A549 (cell line): Measurements from ENCODE around the gene KIAA1614. TPM values are rescaled to one million over a fixed set of nuclear protein-coding genes. Genes with fewer than 3 reads are reported as not detected.

ENCODE experiments used
- ATAC-seq, 2 experiments: fragments of 200-7000 bp in 1 of 2; fragments of >200 bp in 1 of 2; cut with Nextera tagmentation in 1 of 2; cut with Tn5 transposase in 1 of 2; 3 replicates each; pipeline versions ENCODE4 v1.8.0 to v1.9.1; 2018 to 2020; ENCODE audit warnings: mild to moderate bottlenecking in 1 of 2, moderate library complexity in 1 of 2
- CTCF ChIA-PET: fragments of 300-600 bp; sonication (Branson Sonifier 250); formaldehyde crosslinking; extraction: SDS; loops from one replicate; lab custom pipeline; 2021; ENCODE audit warnings: antibody characterized with exemption, inconsistent platforms; lab: Yijun Ruan, JAX
- POLR2A ChIA-PET: fragments of 350-600 bp; formaldehyde crosslinking; extraction: SDS; loops from one replicate; lab custom pipeline; 2021; ENCODE audit warnings: antibody characterized with exemption, inconsistent platforms; lab: Yijun Ruan, JAX
- DNase-seq, 2 experiments: peaks; one replicate each; pipeline versions ENCODE4 v3.0.0 to v3.0.0-alpha.2; 2011 to 2016; ENCODE audit warnings: low read depth in 1 of 2, low spot score in 1 of 2
- FAIRE-seq: peaks from 2 replicates; lab custom pipeline; 2011; peaks lifted over from hg19 to GRCh38; lab: Jason Lieb, UNC
- H3K27ac ChIP-seq, 2 experiments: fragments of >200 bp; sonication (Bioruptor Twin); formaldehyde crosslinking; 3 replicates each; pipeline ENCODE4 v1.5.1; 2016 to 2017
- H3K4me1 ChIP-seq: fragments of >200 bp; sonication (Bioruptor Twin); formaldehyde crosslinking; 3 replicates; pipeline ENCODE4 v1.6.1; 2016
- H3K4me2 ChIP-seq: fragments of >200 bp; sonication (Bioruptor Twin); formaldehyde crosslinking; 3 replicates; pipeline ENCODE4 v1.6.1; 2016
- H3K4me3 ChIP-seq: fragments of >200 bp; sonication (Bioruptor Twin); formaldehyde crosslinking; 3 replicates; pipeline ENCODE4 v1.5.1; 2016
- H3K9me3 ChIP-seq: fragments of >200 bp; sonication (Bioruptor Twin); formaldehyde crosslinking; 3 replicates; pipeline ENCODE4 v1.6.1; 2016
- ATOH8 ChIP-seq: fragments of 250-450 bp; sonication (Bioruptor Pico); IDR thresholded peaks from 2 replicates; pipeline ENCODE4 v1.5.0; 2020; ENCODE audit warnings: low read depth, mild to moderate bottlenecking, moderate library complexity
- BCL3 ChIP-seq: fragments of >200 bp; sonication (Bioruptor Twin); formaldehyde crosslinking; IDR thresholded peaks from 3 replicates; pipeline ENCODE4 v1.6.1; 2016
- CHD2 ChIP-seq: fragments of 150-350 bp; IDR thresholded peaks from 2 replicates; pipeline ENCODE4 v1.6.1; 2014; ENCODE audit warnings: low read length; ENCODE audit not compliant: partially characterized antibody
- CHD4 ChIP-seq: fragments of 200-600 bp; sonication (generic); IDR thresholded peaks from 2 replicates; pipeline ENCODE4 v1.6.1; 2016; ENCODE audit warnings: antibody characterized with exemption, mild to moderate bottlenecking, borderline replicate concordance
- E2F6 ChIP-seq: IDR thresholded peaks from 2 replicates; pipeline ENCODE4 v1.6.1; 2012; ENCODE audit warnings: low read depth, borderline replicate concordance
- ESRRA ChIP-seq: fragments of 150-350 bp; IDR thresholded peaks from 2 replicates; pipeline ENCODE4 v1.6.1; 2014; ENCODE audit warnings: mild to moderate bottlenecking, low read length, borderline replicate concordance
- FOSL2 ChIP-seq, 2 experiments: fragments of 450-650 bp in 1 of 2; fragments of >200 bp in 1 of 2; sonication (Bioruptor Twin) in 1 of 2; formaldehyde crosslinking; IDR thresholded peaks; 2 replicates each; pipeline versions ENCODE4 v1.5.0 to v1.6.1; 2016 to 2020; ENCODE audit warnings: mild to moderate bottlenecking in 1 of 2, moderate library complexity in 1 of 2
- FOXS1 ChIP-seq: fragments of 250-450 bp; sonication (Bioruptor Pico); IDR thresholded peaks from 2 replicates; pipeline ENCODE4 v1.5.0; 2020; ENCODE audit warnings: mild to moderate bottlenecking, moderate library complexity
- HDAC2 ChIP-seq: fragments of 200-600 bp; sonication (generic); IDR thresholded peaks from 2 replicates; pipeline ENCODE4 v1.6.1; 2016
- HMGXB4 ChIP-seq: fragments of 250-450 bp; sonication (Bioruptor Pico); IDR thresholded peaks from 2 replicates; pipeline ENCODE4 v1.5.0; 2021; ENCODE audit warnings: mild to moderate bottlenecking, moderate library complexity, borderline replicate concordance
- HOXA7 ChIP-seq: fragments of 250-450 bp; sonication (Bioruptor Pico); IDR thresholded peaks from 2 replicates; pipeline ENCODE4 v1.5.0; 2020; ENCODE audit warnings: mild to moderate bottlenecking, moderate library complexity
- HOXB13 ChIP-seq: fragments of 250-450 bp; sonication (Bioruptor Pico); IDR thresholded peaks from 2 replicates; pipeline ENCODE4 v1.5.0; 2020; ENCODE audit warnings: low read depth, mild to moderate bottlenecking, moderate library complexity
- HOXB5 ChIP-seq: fragments of 250-450 bp; sonication (Bioruptor Pico); IDR thresholded peaks from 2 replicates; pipeline ENCODE4 v1.5.0; 2020; ENCODE audit warnings: mild to moderate bottlenecking, moderate library complexity
- MAX ChIP-seq: IDR thresholded peaks from 2 replicates; pipeline ENCODE4 v1.6.1; 2012
- MYC ChIP-seq: IDR thresholded peaks from 2 replicates; pipeline ENCODE4 v1.6.1; 2012; ENCODE audit warnings: mild to moderate bottlenecking, inconsistent platforms, low read length, improper control_type of control experiment, borderline replicate concordance
- PBX3 ChIP-seq: IDR thresholded peaks from 2 replicates; pipeline ENCODE4 v1.6.1; 2012
- PHF8 ChIP-seq: fragments of 200-600 bp; sonication (generic); IDR thresholded peaks from 2 replicates; pipeline ENCODE4 v1.6.1; 2016; ENCODE audit warnings: low read depth, mild to moderate bottlenecking, antibody characterized with exemption, moderate library complexity, borderline replicate concordance
- RAD21 ChIP-seq, 2 experiments: fragments of >200 bp in 1 of 2; sonication (Bioruptor Twin) in 1 of 2; formaldehyde crosslinking in 1 of 2; IDR thresholded peaks in 1 of 2; conservative IDR thresholded peaks in 1 of 2; 2 replicates in 1 of 2; 3 replicates in 1 of 2; pipeline ENCODE4 v1.6.1; 2012 to 2018; ENCODE audit warnings: inconsistent platforms in 1 of 2
- RARB ChIP-seq: fragments of 250-450 bp; sonication (Bioruptor Pico); IDR thresholded peaks from 2 replicates; pipeline ENCODE4 v1.8.0; 2021; ENCODE audit warnings: mild to moderate bottlenecking, moderate library complexity
- RNF2 ChIP-seq: fragments of 200-600 bp; sonication (generic); IDR thresholded peaks from 2 replicates; pipeline ENCODE4 v1.6.1; 2016; ENCODE audit warnings: low read depth, mild to moderate bottlenecking, antibody characterized with exemption, moderate library complexity, borderline replicate concordance
- SMC3 ChIP-seq: fragments of >200 bp; sonication (Bioruptor Twin); formaldehyde crosslinking; IDR thresholded peaks from 3 replicates; pipeline ENCODE4 v1.6.1; 2018; ENCODE audit warnings: inconsistent platforms
- SREBF2 ChIP-seq: fragments of 450-650 bp; IDR thresholded peaks from 2 replicates; pipeline ENCODE4 v1.6.1; 2014; ENCODE audit warnings: mild to moderate bottlenecking, moderate library complexity
- ZC3H11A ChIP-seq: fragments of 450-650 bp; IDR thresholded peaks from 2 replicates; pipeline ENCODE4 v1.6.1; 2014; ENCODE audit warnings: antibody characterized with exemption, mild to moderate bottlenecking
- ZNF302 ChIP-seq: fragments of 250-450 bp; sonication (Bioruptor Pico); IDR thresholded peaks from 2 replicates; pipeline ENCODE4 v1.9.0; 2021; ENCODE audit warnings: inconsistent platforms, mild to moderate bottlenecking, moderate library complexity
- ZSCAN20 ChIP-seq: fragments of 250-450 bp; sonication (Bioruptor Pico); IDR thresholded peaks from 2 replicates; pipeline ENCODE4 v1.8.0; 2022; ENCODE audit warnings: mild to moderate bottlenecking, moderate library complexity
- WGBS: methylation state at CpG from one replicate; pipeline ENCODE4 v1.1.6; 2017; ENCODE audit errors: missing lambda C conversion rate; 5-methylcytosine and 5-hydroxymethylcytosine counted together
- polyA plus RNA-seq, 4 experiments: library from polyadenylated mRNA; depleted of rRNA in 3 of 4; stranded (reverse); fragments of >200 nt; fragmentation: RNase III in 1 of 4; extraction: RNeasy Plus Mini Kit Qiagen cat#74134 plus additional on column Dnase treatment in 1 of 4; gene quantifications; 2 replicates in 3 of 4; 3 replicates in 1 of 4; pipeline ENCODE4 v1.2.3, GENCODE V29; 2011 to 2017

The KIAA1614 gene
- polyA plus RNA-seq, 2 of the 4 experiments (the other 2 are of a cell fraction): 0.25 to 0.84 TPM

GRCh38 chr1:180940445-180940844 lies 27.7 kb downstream of the KIAA1614 start:
- ChIA-PET CTCF (interaction anchor here (0.6 to 2.2 kb wide), 6 partner anchors 15 to 538 kb away, joined by 3 to 11 read pairs (median 4); no protein-coding TSS in a partner anchor), POLR2A (no interaction called here)
- Histone ChIP-seq H3K27ac (no peak overlapping the region), H3K4me3 (no peak overlapping the region), H3K4me2 (no peak overlapping the region), H3K9me3 (peaks cover 6% of the 10 kb centered on the region), H3K4me1 (no peaks in the 10 kb centered on the region)
- 80% methylated on average over 5 of the region's 5 CpGs for WGBS
- no peak for ATAC-seq
- DNase-seq: no peak
- no peak for FAIRE-seq
- TF ChIP-seq HOXB5 (CRISPR knock-in tag): no peak
- no peak for TF ChIP-seq ESRRA
- TF ChIP-seq HMGXB4 (CRISPR knock-in tag): no peak
- TF ChIP-seq HDAC2: no peak
- no peak for TF ChIP-seq RNF2
- TF ChIP-seq E2F6: no peak
- TF ChIP-seq RARB (CRISPR knock-in tag): no peak
- no peak for TF ChIP-seq ATOH8
- no peak for TF ChIP-seq HOXB13

GRCh38 chr1:180941518-180942275 lies 29.0 kb downstream of the KIAA1614 start:
- FAIRE-seq: no peak
- H3K9me3 ChIP-seq: peaks cover 19% of the 10 kb centered on the region
- no peaks in the 10 kb centered on the region for H3K4me1 ChIP-seq
- 84% methylated on average over 20 of the region's 20 CpGs for WGBS
- no peak overlapping the region for H3K27ac ChIP-seq
- POLR2A ChIA-PET: no interaction called here
- no peak overlapping the region for H3K4me2 ChIP-seq
- CTCF ChIA-PET: interaction anchor here (1.0 to 1.5 kb wide), 2 partner anchors 16 to 225 kb away, joined by 5 to 7 read pairs; no protein-coding TSS in a partner anchor
- ATAC-seq: no peak
- no peak overlapping the region for H3K4me3 ChIP-seq
- no peak for TF ChIP-seq RAD21 (conservative IDR thresholded peaks at IDR 0.05 in 1 of 2, IDR thresholded peaks at IDR 0.05 in 1 of 2)
- no peak for TF ChIP-seq ESRRA
- TF ChIP-seq ZSCAN20 (CRISPR knock-in tag): no peak
- TF ChIP-seq BCL3: no peak
- no peak for TF ChIP-seq CHD4
- TF ChIP-seq ATOH8: no peak
- TF ChIP-seq ZNF302 (CRISPR knock-in tag): no peak
- TF ChIP-seq MAX: no peak
- TF ChIP-seq HOXA7 (CRISPR knock-in tag): no peak
- no peak for TF ChIP-seq FOSL2 (IDR thresholded peaks at IDR 0.05)
- TF ChIP-seq FOSL2 (CRISPR knock-in tag; IDR thresholded peaks at IDR 0.05): no peak
- no peak for TF ChIP-seq SREBF2
- no peak for TF ChIP-seq PBX3
- no peak for TF ChIP-seq SMC3
- TF ChIP-seq MYC: no peak
- no peak for TF ChIP-seq PHF8
- no peak for TF ChIP-seq FOXS1
- no peak for TF ChIP-seq HDAC2
- TF ChIP-seq CHD2: no peak
- TF ChIP-seq ZC3H11A: no peak
- DNase-seq: no peak
